Choroid plexus epithelial cell (primary cell): Measurements from ENCODE around the gene NFKB1.

Experiments
- DNase-seq: peaks from one replicate; pipeline ENCODE4 v3.0.0-alpha.2; 2010; ENCODE audit warnings: low read depth
- H3K4me3 ChIP-seq: 2 replicates; pipeline ENCODE4 v1.5.1; 2011; ENCODE audit warnings: low read depth, mild to moderate bottlenecking, control low read depth, low read length, moderate library complexity
- TF ChIP-seq, protein P1 (sequence below): conservative IDR thresholded peaks from 2 replicates; pipeline ENCODE4 v1.5.1; 2011; ENCODE audit warnings: low read depth, mild to moderate bottlenecking, control low read depth, inconsistent platforms, low read length, moderate library complexity

Gene NFKB1

DNA sequence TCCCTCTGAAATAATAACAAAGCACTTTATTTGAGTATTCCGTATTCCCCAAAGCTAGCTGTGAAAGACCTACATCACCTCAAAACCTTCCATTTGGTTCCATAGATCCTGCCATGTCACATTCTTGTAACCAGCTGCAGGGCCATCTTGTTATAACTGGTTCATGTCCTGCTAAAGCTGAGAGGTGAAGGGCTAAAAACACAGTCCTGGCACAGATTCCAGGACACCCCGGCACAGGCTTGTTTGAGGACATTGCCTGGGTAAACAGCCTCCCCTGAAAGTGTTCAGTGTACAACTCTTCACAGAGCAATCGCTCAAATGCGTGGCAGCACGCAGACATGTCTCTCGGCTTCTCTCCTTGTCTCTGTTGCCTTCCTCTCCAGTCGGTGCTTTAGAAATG lies 130.5 kb downstream of the NFKB1 start:
- no peak overlapping the region for H3K4me3 ChIP-seq
- DNase-seq = no peak
- TF ChIP-seq, protein P1, sequence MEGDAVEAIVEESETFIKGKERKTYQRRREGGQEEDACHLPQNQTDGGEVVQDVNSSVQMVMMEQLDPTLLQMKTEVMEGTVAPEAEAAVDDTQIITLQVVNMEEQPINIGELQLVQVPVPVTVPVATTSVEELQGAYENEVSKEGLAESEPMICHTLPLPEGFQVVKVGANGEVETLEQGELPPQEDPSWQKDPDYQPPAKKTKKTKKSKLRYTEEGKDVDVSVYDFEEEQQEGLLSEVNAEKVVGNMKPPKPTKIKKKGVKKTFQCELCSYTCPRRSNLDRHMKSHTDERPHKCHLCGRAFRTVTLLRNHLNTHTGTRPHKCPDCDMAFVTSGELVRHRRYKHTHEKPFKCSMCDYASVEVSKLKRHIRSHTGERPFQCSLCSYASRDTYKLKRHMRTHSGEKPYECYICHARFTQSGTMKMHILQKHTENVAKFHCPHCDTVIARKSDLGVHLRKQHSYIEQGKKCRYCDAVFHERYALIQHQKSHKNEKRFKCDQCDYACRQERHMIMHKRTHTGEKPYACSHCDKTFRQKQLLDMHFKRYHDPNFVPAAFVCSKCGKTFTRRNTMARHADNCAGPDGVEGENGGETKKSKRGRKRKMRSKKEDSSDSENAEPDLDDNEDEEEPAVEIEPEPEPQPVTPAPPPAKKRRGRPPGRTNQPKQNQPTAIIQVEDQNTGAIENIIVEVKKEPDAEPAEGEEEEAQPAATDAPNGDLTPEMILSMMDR = no peak

DNA sequence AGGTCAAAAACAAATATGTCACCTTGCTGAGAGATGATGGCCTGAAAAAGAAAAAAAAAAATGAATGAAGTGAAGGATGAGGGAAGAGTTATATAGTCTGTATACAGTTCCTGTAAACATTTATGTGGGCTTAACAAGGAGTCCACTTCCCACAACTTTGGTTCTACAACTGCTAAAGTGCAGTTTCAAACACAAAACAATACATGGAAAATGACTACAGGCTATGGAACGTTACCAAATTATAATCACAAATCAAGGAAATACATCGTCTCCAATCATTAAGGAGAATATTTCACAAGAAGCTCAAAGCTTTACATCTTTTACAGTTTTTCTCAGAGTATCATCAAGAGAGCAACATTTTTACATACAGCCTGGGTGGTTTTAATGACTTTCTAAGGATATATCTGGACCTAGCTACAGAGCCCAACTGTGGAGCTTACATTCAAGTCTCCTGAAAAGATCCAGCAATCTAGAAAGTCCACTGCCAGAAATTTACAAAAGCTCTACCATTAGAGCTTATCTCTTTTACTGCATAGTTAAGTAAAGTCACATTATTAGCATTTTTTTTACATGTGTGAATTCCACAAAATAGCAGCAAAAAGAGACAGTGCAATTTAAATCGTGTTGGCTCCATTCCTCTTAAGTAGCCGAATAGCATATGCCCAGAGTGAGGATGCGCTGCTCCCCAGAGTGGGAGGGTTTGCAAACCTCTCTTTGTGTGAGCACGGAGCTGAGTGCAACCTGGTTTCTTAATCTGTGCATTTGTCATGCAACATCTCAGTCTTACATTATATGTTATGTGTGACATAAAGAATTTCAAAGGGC lies 131.3 kb downstream of the NFKB1 start:
- TF ChIP-seq, protein P1 = no peak
- DNase-seq = no peak
- no peak overlapping the region for H3K4me3 ChIP-seq

DNA sequence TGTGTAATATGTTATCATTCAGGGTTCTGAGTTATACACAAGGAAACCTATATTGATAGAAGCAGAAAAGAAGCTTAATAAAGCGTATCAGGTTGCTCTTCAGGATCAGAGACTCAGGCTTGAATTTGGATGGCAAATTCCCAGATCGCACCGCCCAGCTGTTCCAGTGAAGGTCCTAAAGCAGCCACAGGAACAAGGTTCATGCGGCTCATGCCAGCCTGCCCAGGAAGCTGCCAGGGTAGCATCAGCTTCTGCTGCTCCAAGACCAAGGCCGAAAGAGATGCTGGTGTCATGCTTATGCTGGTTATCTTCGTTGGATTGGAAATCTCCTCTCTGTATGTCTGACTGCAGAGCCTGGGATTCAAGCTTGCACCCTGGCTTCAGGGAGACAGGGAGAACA lies 131.9 kb downstream of the NFKB1 start:
- TF ChIP-seq, protein P1 = no peak

DNA sequence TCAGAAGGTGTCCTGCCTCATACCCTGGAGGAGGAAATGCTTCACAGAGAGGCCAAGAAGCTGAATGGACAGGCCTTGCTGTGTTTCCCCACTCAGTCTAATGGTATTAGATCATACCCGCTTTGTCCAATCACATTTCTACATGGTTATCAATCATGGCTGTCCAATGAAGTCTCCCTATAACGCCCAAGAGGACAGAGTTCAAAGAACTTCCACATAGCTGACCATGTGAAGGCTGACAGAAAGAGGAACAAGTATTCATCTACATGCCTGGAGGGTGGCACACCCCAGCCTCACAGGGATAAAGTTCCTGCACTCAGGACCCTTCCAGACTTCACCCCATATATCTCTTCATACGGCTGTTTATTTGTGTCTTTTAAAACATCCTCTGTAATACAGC lies 136.2 kb downstream of the NFKB1 start:
- H3K4me3 ChIP-seq = no peak overlapping the region
- DNase-seq = no peak
- TF ChIP-seq, protein P1 = no peak

More for the DNA sequence above, 131.9 kb downstream of the NFKB1 start:
- no peak for DNase-seq
- H3K4me3 ChIP-seq = no peak overlapping the region

DNA sequence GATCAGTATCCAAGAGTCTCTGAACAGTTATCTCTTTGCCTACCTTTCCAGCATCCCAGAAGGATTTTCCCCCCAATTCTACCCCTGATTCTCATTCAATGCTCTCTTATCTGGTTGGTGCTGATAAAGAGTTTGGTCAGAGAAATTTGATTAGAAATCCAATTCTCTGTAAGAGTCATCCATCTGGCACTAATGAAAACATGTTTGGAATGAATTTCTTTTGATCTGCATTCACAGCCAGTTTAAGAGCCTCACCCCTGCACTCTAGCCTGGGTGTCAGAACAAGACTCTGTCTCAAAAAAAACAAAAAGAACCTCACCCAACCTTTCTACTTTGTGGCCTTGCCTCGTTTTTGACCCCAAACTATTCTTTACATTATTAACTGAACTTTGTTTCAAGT lies 137.5 kb downstream of the NFKB1 start:
- peak; percentile 17 for DNase-seq
- TF ChIP-seq, protein P1 = no peak
- H3K4me3 ChIP-seq = no peak overlapping the region

DNA sequence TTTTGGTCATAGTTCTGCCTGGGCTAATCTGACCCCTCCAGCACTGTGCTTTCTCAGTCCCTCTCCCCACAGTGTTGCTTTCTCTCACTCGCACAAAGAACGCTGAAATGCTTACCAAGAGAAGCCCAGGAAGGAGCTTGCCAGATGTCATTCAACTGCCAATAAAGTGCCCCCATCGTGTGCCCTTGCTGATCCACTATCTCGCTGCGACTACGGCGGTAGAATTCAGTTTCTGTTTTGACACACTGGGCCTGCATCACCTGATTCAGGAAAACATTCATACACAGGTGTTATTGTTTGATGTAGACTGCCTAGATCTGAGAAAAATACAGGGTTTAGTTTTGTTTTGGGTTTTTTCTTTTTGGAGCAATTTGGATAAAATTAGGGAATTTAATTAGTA lies 138.4 kb downstream of the NFKB1 start:
- DNase-seq = no peak
- no peak overlapping the region for H3K4me3 ChIP-seq
- TF ChIP-seq, protein P1 = no peak

DNA sequence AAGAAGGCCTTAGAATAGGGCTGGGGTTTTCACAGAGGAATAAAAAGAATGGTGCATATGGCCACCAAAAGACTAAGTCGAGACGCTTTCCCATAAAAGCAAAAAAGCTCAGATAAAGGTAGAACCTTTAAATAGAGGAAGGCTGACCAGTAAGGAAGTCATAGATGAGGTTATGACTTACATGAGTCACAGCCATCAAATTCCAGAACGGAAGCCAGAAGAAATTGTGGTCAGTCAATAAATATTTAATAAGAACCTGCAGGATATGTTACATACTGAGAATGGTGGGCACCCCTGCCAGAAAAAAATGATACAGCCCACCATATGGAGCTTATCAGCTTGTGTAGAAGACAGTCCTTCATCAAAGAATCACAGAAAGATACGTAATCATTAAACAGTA lies 139.5 kb downstream of the NFKB1 start:
- peak; percentile 66 for DNase-seq
- H3K4me3 ChIP-seq = no peak overlapping the region
- TF ChIP-seq, protein P1 = no peak
